GM12878 (cell line): ENCODE results near the gene LMNTD2. TPM values are rescaled to one million over a fixed set of nuclear protein-coding genes. Genes with fewer than 3 reads are reported as not detected.

ENCODE experiments used
- BCL11A ChIP-seq: IDR thresholded peaks from 2 replicates; pipeline ENCODE4 v1.6.1; 2011; ENCODE audit warnings: low read depth, low read length
- BHLHE40 ChIP-seq, 2 experiments: fragments of 450-650 bp in 1 of 2; IDR thresholded peaks; 2 replicates each; pipeline ENCODE4 v1.6.1; 2011 to 2017; ENCODE audit warnings: low read depth in 2 of 2, borderline replicate concordance in 1 of 2, improper control_type of control experiment in 1 of 2, low read length in 1 of 2, mild to moderate bottlenecking in 1 of 2
- CHD1 ChIP-seq: IDR thresholded peaks from 2 replicates; pipeline ENCODE4 v1.6.1; 2012; ENCODE audit warnings: low read depth, low read length, improper control_type of control experiment
- EGR1 ChIP-seq, 2 experiments: IDR thresholded peaks; 1 replicate in 1 of 2; 2 replicates in 1 of 2; pipeline ENCODE4 v1.6.1; 2011 to 2012; ENCODE audit warnings: low read depth in 2 of 2, low read length in 2 of 2, borderline replicate concordance in 1 of 2, mild to moderate bottlenecking in 1 of 2, moderate library complexity in 1 of 2
- ELK1 ChIP-seq: IDR thresholded peaks from 2 replicates; pipeline ENCODE4 v1.6.1; 2012; ENCODE audit warnings: low read depth, low read length, improper control_type of control experiment
- FOXK2 ChIP-seq: fragments of 450-650 bp; IDR thresholded peaks from 2 replicates; pipeline ENCODE4 v1.6.1; 2017; ENCODE audit warnings: mild to moderate bottlenecking, moderate library complexity
- IKZF1 ChIP-seq: fragments of 450-650 bp; conservative IDR thresholded peaks from 2 replicates; pipeline ENCODE4 v1.6.1; 2017; ENCODE audit warnings: antibody characterized with exemption, mild to moderate bottlenecking
- JUNB ChIP-seq: IDR thresholded peaks from 2 replicates; pipeline ENCODE4 v1.6.1; 2016; ENCODE audit warnings: antibody characterized with exemption, mild to moderate bottlenecking
- KDM1A ChIP-seq: fragments of 200-600 bp; sonication (generic); IDR thresholded peaks from 2 replicates; pipeline ENCODE4 v1.6.1; 2016; ENCODE audit warnings: borderline replicate concordance
- MTA2 ChIP-seq: fragments of 450-650 bp; IDR thresholded peaks from 2 replicates; pipeline ENCODE4 v1.6.1; 2016; ENCODE audit warnings: low read depth, mild to moderate bottlenecking, moderate library complexity
- POU2F2 ChIP-seq: IDR thresholded peaks from 3 replicates; pipeline ENCODE4 v1.6.1; 2011; ENCODE audit warnings: low read depth, mild to moderate bottlenecking, low read length, borderline replicate concordance
- SMARCA5 ChIP-seq: fragments of 450-650 bp; IDR thresholded peaks from 2 replicates; pipeline ENCODE4 v1.6.1; 2017; ENCODE audit warnings: mild to moderate bottlenecking
- SP1 ChIP-seq: IDR thresholded peaks from one replicate; pipeline ENCODE4 v1.6.1; 2011; ENCODE audit warnings: low read depth, low read length
- SREBF1 ChIP-seq: IDR thresholded peaks from 2 replicates; pipeline ENCODE4 v1.6.1; 2012; ENCODE audit warnings: mild to moderate bottlenecking, low read length
- SREBF2 ChIP-seq: IDR thresholded peaks from 2 replicates; pipeline ENCODE4 v1.6.1; 2012; ENCODE audit warnings: mild to moderate bottlenecking, low read length
- SRF ChIP-seq, 2 experiments: IDR thresholded peaks; 2 replicates each; pipeline ENCODE4 v1.6.1; 2011; ENCODE audit warnings: low read depth in 2 of 2, low read length in 2 of 2, mild to moderate bottlenecking in 1 of 2, moderate library complexity in 1 of 2
- STAT1 ChIP-seq: fragments of 450-650 bp; conservative IDR thresholded peaks from 2 replicates; pipeline ENCODE4 v1.6.1; 2014; ENCODE audit warnings: antibody characterized with exemption, mild to moderate bottlenecking
- ZNF24 ChIP-seq: fragments of 450-650 bp; IDR thresholded peaks from 2 replicates; pipeline ENCODE4 v1.6.1; 2017; ENCODE audit warnings: antibody characterized with exemption, mild to moderate bottlenecking
- polyA plus RNA-seq, 11 experiments: library from polyadenylated mRNA; depleted of rRNA in 4 of 11; unstranded in 6 of 11; stranded (reverse) in 5 of 11; fragments of >200 nt; fragmentation: Nextera tagmentation in 4 of 11; fragmentation: Illumina TruSeq in 1 of 11; extraction: Ambion mirVana in 4 of 11; extraction: Trizol in 1 of 11; gene quantifications; 1 replicate in 1 of 11; 2 replicates in 10 of 11; pipeline versions ENCODE4 v1.2.1 to v1.2.3, GENCODE V29; 2011 to 2016; ENCODE audit warnings: inconsistent platforms in 2 of 11, missing spikeins in 2 of 11, low read depth in 1 of 11
- total RNA-seq, 4 experiments: library from RNA; depleted of rRNA in 3 of 4; stranded (reverse); fragments of >200 nt in 3 of 4; fragmentation: Illumina TruSeq in 1 of 4; extraction: Trizol in 1 of 4; gene quantifications; 2 replicates each; pipeline versions ENCODE4 v1.2.1 to v1.2.3, GENCODE V29; 2013 to 2021

Gene LMNTD2
- total and polyA plus RNA-seq, 10 of the 15 experiments (the other 5 are each of a cell fraction or from before 2014, with no cell fraction given), result 0.22 to 4.1 (median 1.3) TPM; not detected in 2

- peak; percentile 73; the same call in 1 of the 2 replicates for TF ChIP-seq SREBF1
- no peak for TF ChIP-seq JUNB
- peak; percentile 59; the same call in 1 of the 2 replicates for TF ChIP-seq SMARCA5
- TF ChIP-seq CHD1, result peak; percentile 98
- peak; percentile 95 to 99 for TF ChIP-seq BHLHE40 (IDR thresholded peaks at IDR 0.05; ENCODE audit: borderline replicate concordance in 1 of 2, low read depth in 2 of 2, low read length in 1 of 2)
- peak in 1 of 2 experiments; percentile 65; a peak in 1 of 3 replicates for TF ChIP-seq EGR1 (IDR thresholded peaks at IDR 0.05; ENCODE audit: borderline replicate concordance in 1 of 2, low read depth in 2 of 2, low read length in 2 of 2)
- TF ChIP-seq SP1, result peak; percentile 88
- 0 out of 2 replicates have a peak, but pooled peaks have one; percentile 9 for TF ChIP-seq ELK1
- 0 out of 4 replicates have a peak, but pooled peaks of 1 of the 2 experiments have one; percentile 14 for TF ChIP-seq SRF (IDR thresholded peaks at IDR 0.05; ENCODE audit: low read depth in 2 of 2, low read length in 2 of 2)
- TF ChIP-seq KDM1A, result no peak
- TF ChIP-seq IKZF1, result peak; percentile 80
- TF ChIP-seq ZNF24, result no peak
- no peak for TF ChIP-seq SREBF2
- TF ChIP-seq FOXK2, result 0 out of 2 replicates have a peak, but pooled peaks have one; percentile 31
- TF ChIP-seq STAT1, result 0 out of 2 replicates have a peak, but pooled peaks have one; percentile 36
- no peak for TF ChIP-seq BCL11A
- TF ChIP-seq MTA2, result no peak
- TF ChIP-seq POU2F2, result peak; percentile 96; the same call in 2 of the 3 replicates
Observed at GRCh38 chr11:568306-569157, 8.0 kb upstream of the LMNTD2 start (continued).
